ENCODE measurements around the gene MPG. TPM values are rescaled to one million over a fixed set of nuclear protein-coding genes. Genes with fewer than 3 reads are reported as not detected.

MPG gene
- total RNA-seq, 1 experiment from 2014 or later = 62.8 TPM

GRCh38 chr16:86483-86952 is 8.5 kb downstream of the MPG start:
- Mint-ChIP-seq H3K4me1 (ENCODE audit: insufficient read depth, unreplicated experiment) (peaks cover 8% of the 10 kb centered on the region), H3K4me3 (ENCODE audit: unreplicated experiment) (no peak overlapping the region), H3K27ac (ENCODE audit: low read depth, unreplicated experiment) (no peak overlapping the region), H3K27me3 (ENCODE audit: insufficient read depth, unreplicated experiment) (no peaks in the 10 kb centered on the region), H3K36me3 (ENCODE audit: insufficient read depth, unreplicated experiment) (peaks cover 40% of the 10 kb centered on the region), H3K9me3 (ENCODE audit: unreplicated experiment) (no peaks in the 10 kb centered on the region)
- TF ChIP-seq CTCF (IDR thresholded peaks at IDR 0.05; ENCODE audit: unreplicated experiment) = no peak
- BruUV-seq (replicated peaks) = no TSS peak
- POLR2A ChIA-PET = interaction anchor here (1.3 kb wide), 1 partner anchor 10 kb away, joined by 4 read pairs; no protein-coding TSS in a partner anchor
- no peak for DNase-seq (ENCODE audit: unreplicated experiment)
- CTCF ChIA-PET = interaction anchor here (1.2 to 1.7 kb wide), 3 partner anchors 10 to 276 kb away, joined by 3 to 9 read pairs (median 4); no protein-coding TSS in a partner anchor
- intact Hi-C loops (cut with micrococcal nuclease) = no loop called here

DNA sequence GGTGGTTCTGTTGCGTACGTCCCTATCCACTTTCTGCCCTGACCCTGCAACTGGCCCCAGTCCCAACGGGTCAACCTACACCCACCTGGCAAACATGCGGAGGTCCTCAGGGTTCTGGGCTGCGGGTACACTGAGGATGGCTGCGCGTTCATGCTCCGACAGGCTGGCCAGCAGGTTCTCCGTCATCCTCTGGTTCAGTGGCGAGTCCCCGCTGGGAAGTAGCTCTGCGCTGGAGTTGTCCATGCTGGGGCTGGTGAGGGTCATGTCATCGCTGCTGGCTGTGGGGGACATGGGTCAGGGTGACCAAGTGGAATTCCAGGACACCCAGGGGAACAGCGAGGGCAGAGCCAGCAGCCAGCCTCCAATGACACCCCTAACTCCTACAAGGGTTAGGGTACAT is 10.6 kb downstream of the MPG start:
- ChIA-PET CTCF (no interaction called here), POLR2A (no interaction called here)
- H3K36me3 Mint-ChIP-seq (ENCODE audit: insufficient read depth, unreplicated experiment) = peaks cover 51% of the 10 kb centered on the region
- H3K27ac Mint-ChIP-seq (ENCODE audit: low read depth, unreplicated experiment) = no peak overlapping the region
- no TSS peak for BruUV-seq (replicated peaks)
- intact Hi-C loops (cut with micrococcal nuclease) = no loop called here
- no peak for TF ChIP-seq CTCF (IDR thresholded peaks at IDR 0.05; ENCODE audit: unreplicated experiment)
- no peaks in the 10 kb centered on the region for H3K27me3 Mint-ChIP-seq (ENCODE audit: insufficient read depth, unreplicated experiment)
- no peak overlapping the region for H3K4me3 Mint-ChIP-seq (ENCODE audit: unreplicated experiment)
- H3K4me1 Mint-ChIP-seq (ENCODE audit: insufficient read depth, unreplicated experiment) = peaks cover 8% of the 10 kb centered on the region
- no peaks in the 10 kb centered on the region for H3K9me3 Mint-ChIP-seq (ENCODE audit: unreplicated experiment)
- DNase-seq (ENCODE audit: unreplicated experiment) = no peak

DNA sequence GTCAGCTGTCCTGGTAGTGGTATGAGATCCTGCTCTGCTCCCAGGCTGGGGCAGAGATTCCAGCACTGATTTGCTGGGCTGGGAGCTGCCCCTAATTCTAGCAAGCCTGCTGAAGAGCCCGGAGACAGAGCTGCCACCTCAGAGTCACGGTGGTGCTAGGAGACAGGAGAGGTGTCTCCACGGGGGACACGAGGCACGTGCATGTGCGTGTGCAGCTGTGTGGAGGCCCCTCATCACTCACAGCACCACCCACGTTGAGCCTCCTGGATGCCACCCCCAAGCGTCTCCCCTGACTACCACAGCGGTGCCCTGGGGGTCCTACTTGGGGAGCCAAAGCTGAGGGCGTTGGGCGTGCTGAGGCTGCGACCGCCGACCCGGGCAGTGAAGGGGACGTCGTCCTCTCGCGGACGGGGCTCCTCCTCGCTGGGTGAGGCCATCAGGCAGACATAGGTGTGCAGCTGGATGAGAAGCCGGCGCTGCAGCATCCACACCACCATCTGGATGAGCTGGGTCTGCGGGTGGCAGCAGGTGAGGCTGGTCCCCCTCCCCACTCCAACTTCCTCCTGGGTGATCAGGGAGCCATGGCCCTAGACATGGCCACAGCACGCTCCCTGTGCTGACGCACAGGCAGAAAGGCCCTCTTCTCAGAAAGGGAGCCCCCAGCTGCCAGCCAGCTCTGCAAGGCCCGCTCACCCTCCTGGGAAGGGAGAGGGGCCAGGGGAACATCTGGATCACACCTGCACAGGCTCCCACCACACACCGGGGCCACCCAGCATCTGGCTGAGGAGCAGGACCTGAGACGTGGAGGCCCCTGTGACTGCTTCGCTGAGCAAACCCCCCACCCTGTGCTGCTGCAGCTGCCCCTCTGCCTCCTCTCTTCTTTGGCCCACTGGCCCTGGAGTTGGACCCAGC is 11.6 kb downstream of the MPG start:
- Mint-ChIP-seq H3K27ac (ENCODE audit: low read depth, unreplicated experiment) (no peak overlapping the region), H3K27me3 (ENCODE audit: insufficient read depth, unreplicated experiment) (no peaks in the 10 kb centered on the region), H3K4me1 (ENCODE audit: insufficient read depth, unreplicated experiment) (peaks cover 12% of the 10 kb centered on the region), H3K36me3 (ENCODE audit: insufficient read depth, unreplicated experiment) (peaks cover 60% of the 10 kb centered on the region), H3K4me3 (ENCODE audit: unreplicated experiment) (no peak overlapping the region), H3K9me3 (ENCODE audit: unreplicated experiment) (no peaks in the 10 kb centered on the region)
- intact Hi-C loops (cut with micrococcal nuclease) = no loop called here
- POLR2A ChIA-PET = no interaction called here
- no peak for TF ChIP-seq CTCF (IDR thresholded peaks at IDR 0.05; ENCODE audit: unreplicated experiment)
- BruUV-seq (replicated peaks) = no TSS peak
- CTCF ChIA-PET = interaction anchor here (0.6 to 1.0 kb wide), 2 partner anchors 28 to 297 kb away, joined by 3 to 4 read pairs; no protein-coding TSS in a partner anchor
- no peak for DNase-seq (ENCODE audit: unreplicated experiment)

DNA sequence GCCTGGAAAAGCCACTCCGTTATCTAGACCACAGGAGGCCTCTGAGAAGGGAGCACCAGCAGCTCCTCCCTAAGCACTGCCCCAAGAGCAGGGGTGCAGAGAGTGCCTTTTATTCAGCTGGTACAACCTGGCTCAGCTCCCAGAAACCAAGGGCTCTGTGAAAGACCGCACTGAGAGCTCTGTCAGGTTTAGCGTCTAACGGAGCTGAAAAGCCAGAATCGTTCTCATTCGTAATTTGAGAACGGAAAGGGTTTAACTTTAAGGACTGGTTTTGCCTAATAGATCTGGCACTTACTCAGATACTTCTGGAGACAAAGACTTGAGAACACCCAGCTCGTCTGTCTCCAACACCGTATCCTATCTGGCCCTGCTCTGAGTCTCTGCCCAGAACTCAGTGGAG is 13.5 kb downstream of the MPG start:
- no TSS peak for BruUV-seq (replicated peaks)
- Mint-ChIP-seq H3K4me1 (ENCODE audit: insufficient read depth, unreplicated experiment) (peaks cover 10% of the 10 kb centered on the region), H3K27ac (ENCODE audit: low read depth, unreplicated experiment) (no peak overlapping the region), H3K36me3 (ENCODE audit: insufficient read depth, unreplicated experiment) (peaks cover 49% of the 10 kb centered on the region), H3K4me3 (ENCODE audit: unreplicated experiment) (no peak overlapping the region), H3K9me3 (ENCODE audit: unreplicated experiment) (no peaks in the 10 kb centered on the region), H3K27me3 (ENCODE audit: insufficient read depth, unreplicated experiment) (no peaks in the 10 kb centered on the region)
- ChIA-PET CTCF (interaction anchor here (0.6 to 2.0 kb wide), 5 partner anchors 11 to 271 kb away, joined by 3 to 17 read pairs (median 4); no protein-coding TSS in a partner anchor), POLR2A (interaction anchor here (0.9 kb wide), 1 partner anchor 22 kb away, joined by 3 read pairs; no protein-coding TSS in a partner anchor)
- no peak for DNase-seq (ENCODE audit: unreplicated experiment)
- no peak for TF ChIP-seq CTCF (IDR thresholded peaks at IDR 0.05; ENCODE audit: unreplicated experiment)
- intact Hi-C loops (cut with micrococcal nuclease) = no loop called here

All from MCF 10A (cell line).